Measurements from ENCODE around the gene RGS6. TPM values are rescaled to one million over a fixed set of nuclear protein-coding genes. Genes with fewer than 3 reads are reported as not detected.

RGS6 gene
- total RNA-seq, 4 donors from 2014 or later = 0.46 to 3.7 (median 1.6) TPM

DNA sequence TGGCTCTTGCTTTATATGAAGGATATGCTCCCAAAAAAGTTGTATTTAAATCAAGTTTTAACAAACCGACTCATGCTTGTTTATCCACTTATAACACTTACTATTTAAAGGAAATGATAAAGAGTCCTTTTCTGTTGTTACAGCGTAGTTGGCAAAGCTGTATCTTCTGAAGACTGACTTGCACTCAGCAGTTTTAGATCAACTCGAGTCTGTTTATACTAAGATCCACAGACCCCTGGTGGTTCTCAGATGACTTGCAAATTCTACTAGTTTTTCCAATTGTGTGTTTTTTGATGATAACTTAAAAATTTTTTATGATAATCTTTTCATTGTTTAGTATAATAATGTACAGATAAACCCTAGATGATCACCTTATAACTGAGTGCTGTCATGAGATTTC lies 475.8 kb downstream of the RGS6 start:
- Histone ChIP-seq H3K27me3 (no peaks in the 10 kb centered on the region), H3K4me3 (no peak overlapping the region), H3K4me1 (no peaks in the 10 kb centered on the region), H3K9me3 (peaks cover 0 to 5% (median 0%) of the 10 kb centered on the region in 3 donors), H3K27ac (no peak overlapping the region), H3K36me3 (no peaks in the 10 kb centered on the region)
- ATAC-seq = no peak
- intact Hi-C loops (cut with DNase I; ENCODE audit: low total_unique reads) (no loop called here), in situ Hi-C loops (cut with MboI; ENCODE audit: low sequenced_read_pairs in 4 of 4) (no loop called here)
- no peak for TF ChIP-seq POLR2A (IDR thresholded peaks at IDR 0.05)
- TF ChIP-seq, protein P1, sequence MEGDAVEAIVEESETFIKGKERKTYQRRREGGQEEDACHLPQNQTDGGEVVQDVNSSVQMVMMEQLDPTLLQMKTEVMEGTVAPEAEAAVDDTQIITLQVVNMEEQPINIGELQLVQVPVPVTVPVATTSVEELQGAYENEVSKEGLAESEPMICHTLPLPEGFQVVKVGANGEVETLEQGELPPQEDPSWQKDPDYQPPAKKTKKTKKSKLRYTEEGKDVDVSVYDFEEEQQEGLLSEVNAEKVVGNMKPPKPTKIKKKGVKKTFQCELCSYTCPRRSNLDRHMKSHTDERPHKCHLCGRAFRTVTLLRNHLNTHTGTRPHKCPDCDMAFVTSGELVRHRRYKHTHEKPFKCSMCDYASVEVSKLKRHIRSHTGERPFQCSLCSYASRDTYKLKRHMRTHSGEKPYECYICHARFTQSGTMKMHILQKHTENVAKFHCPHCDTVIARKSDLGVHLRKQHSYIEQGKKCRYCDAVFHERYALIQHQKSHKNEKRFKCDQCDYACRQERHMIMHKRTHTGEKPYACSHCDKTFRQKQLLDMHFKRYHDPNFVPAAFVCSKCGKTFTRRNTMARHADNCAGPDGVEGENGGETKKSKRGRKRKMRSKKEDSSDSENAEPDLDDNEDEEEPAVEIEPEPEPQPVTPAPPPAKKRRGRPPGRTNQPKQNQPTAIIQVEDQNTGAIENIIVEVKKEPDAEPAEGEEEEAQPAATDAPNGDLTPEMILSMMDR (IDR thresholded peaks at IDR 0.05 in 4 of 5, conservative IDR thresholded peaks at IDR 0.05 in 1 of 5) = no peak
- no peak for DNase-seq

- intact Hi-C loops (cut with DNase I; ENCODE audit: low total_unique reads) (no loop called here), in situ Hi-C loops (cut with MboI; ENCODE audit: low sequenced_read_pairs in 4 of 4) (no loop called here)
- H3K36me3 ChIP-seq = no peaks in the 10 kb centered on the region
- H3K9me3 ChIP-seq = peaks cover 0 to 5% (median 0%) of the 10 kb centered on the region in 3 donors
- no peak overlapping the region for H3K4me3 ChIP-seq
- ATAC-seq (no peak), DNase-seq (no peak)
- H3K27me3 ChIP-seq = no peaks in the 10 kb centered on the region
- no peaks in the 10 kb centered on the region for H3K4me1 ChIP-seq
- H3K27ac ChIP-seq = no peak overlapping the region
- TF ChIP-seq, protein P1 (IDR thresholded peaks at IDR 0.05 in 4 of 5, conservative IDR thresholded peaks at IDR 0.05 in 1 of 5) = no peak
- TF ChIP-seq POLR2A (IDR thresholded peaks at IDR 0.05) = no peak
Measured at GRCh38 chr14:72409047-72409446, 476.8 kb downstream of the RGS6 start.

DNA sequence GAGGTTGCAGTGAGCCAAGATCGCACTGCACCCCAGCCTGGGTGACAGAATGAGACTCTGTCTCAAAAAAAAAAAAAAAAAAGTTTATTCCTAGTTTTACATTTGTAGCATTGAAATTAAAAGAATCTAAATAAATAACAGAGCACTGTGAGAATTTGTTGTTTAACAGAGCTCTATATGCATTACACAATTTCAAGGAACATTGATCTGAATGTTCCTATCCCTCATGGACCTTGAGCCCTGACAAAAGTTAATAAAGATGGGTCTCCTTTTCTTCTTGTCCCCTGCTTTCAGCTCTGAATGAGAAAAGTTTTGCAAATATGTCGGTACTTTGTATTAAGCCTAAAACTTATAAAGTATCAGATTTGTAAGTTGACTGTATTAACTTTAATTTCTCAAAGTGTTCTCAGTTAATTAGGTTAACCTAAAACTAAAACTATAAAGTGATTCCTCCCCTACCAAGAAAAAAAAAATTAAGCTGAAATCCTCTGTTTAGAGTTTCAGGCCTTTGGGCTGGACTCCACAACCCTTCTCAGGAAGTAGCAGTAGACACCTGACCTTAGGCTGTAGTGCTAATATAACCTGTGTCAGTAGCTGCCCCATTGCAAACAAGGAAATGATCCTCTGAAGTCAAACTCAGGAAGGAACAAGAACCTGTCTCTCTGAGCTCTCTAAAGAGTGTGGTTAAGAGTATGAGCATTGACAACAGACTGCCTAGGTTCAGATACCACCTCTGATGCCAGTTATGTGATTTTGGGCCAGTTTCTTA lies 484.0 kb downstream of the RGS6 start:
- Histone ChIP-seq H3K36me3 (no peaks in the 10 kb centered on the region), H3K27ac (no peak overlapping the region), H3K9me3 (no peaks in the 10 kb centered on the region), H3K4me1 (no peaks in the 10 kb centered on the region), H3K4me3 (no peak overlapping the region), H3K27me3 (no peaks in the 10 kb centered on the region)
- TF ChIP-seq, protein P1 (IDR thresholded peaks at IDR 0.05 in 4 of 5, conservative IDR thresholded peaks at IDR 0.05 in 1 of 5) = no peak
- TF ChIP-seq POLR2A (IDR thresholded peaks at IDR 0.05) = no peak
- ATAC-seq (no peak), DNase-seq (no peak)
- intact Hi-C loops (cut with DNase I; ENCODE audit: low total_unique reads) = no loop called here
- in situ Hi-C loops (cut with MboI; ENCODE audit: low sequenced_read_pairs in 4 of 4) = no loop called here

DNA sequence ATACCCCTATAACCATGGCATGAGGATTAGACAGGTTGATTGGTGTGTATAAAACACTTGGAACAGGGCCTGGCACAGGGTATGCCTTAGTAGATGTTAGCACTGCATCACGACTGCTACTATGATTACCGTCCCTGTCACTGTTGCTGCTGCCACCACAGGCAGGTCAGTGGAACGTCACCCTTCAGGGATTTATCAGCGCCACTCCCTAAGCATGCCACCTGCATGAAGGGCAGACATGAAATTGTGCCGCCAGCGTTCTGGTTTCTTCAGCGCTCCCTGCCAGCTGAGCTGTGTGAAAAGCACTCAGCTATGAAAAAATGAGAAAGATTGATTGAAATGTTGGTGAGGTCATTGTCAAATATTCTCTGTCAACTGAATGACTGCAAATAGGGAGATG lies 484.7 kb downstream of the RGS6 start:
- intact Hi-C loops (cut with DNase I; ENCODE audit: low total_unique reads) = no loop called here
- no peak for DNase-seq
- in situ Hi-C loops (cut with MboI; ENCODE audit: low sequenced_read_pairs in 4 of 4) = no loop called here
- H3K4me3 ChIP-seq = no peak overlapping the region
- no peaks in the 10 kb centered on the region for H3K36me3 ChIP-seq
- H3K4me1 ChIP-seq = no peaks in the 10 kb centered on the region
- no peak for ATAC-seq
- H3K27me3 ChIP-seq = no peaks in the 10 kb centered on the region
- H3K27ac ChIP-seq = no peak overlapping the region
- no peaks in the 10 kb centered on the region for H3K9me3 ChIP-seq
- no peak for TF ChIP-seq POLR2A (IDR thresholded peaks at IDR 0.05)
- TF ChIP-seq, protein P1 (IDR thresholded peaks at IDR 0.05 in 4 of 5, conservative IDR thresholded peaks at IDR 0.05 in 1 of 5) = no peak

Measured in gastrocnemius medialis (tissue), 4 donors.